Measurements from ENCODE around the gene FDX2. TPM values are rescaled to one million over a fixed set of nuclear protein-coding genes. Genes with fewer than 3 reads are reported as not detected.

Gene FDX2
- total RNA-seq, 4 donors from 2014 or later = 22.8 to 44.8 (median 33.3) TPM

DNA sequence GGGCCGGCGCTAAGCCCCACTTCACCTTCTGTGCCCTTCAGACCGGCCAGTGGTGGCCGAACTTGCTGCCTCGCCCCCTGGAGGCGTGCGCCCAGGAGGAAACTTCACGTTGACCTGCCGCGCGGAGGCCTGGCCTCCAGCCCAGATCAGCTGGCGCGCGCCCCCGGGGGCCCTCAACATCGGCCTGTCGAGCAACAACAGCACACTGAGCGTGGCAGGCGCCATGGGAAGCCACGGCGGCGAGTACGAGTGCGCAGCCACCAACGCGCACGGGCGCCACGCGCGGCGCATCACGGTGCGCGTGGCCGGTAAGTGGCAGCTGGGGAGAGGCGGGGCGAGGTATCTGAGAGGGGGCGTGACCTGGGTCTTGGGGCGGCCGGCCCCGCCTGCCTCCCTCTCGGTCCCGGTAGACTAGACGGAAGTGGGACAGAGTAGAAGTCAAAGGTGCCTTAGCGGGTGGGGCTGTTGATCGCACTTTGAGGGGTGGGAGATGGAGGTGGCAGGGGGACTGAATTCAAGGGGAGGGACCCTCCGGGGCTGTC is 20.4 kb downstream of the FDX2 start:
- Histone ChIP-seq H3K27ac (no peak overlapping the region), H3K4me1 (peaks cover 17 to 54% of the 10 kb centered on the region in 2 donors), H3K9me3 (no peaks in the 10 kb centered on the region), H3K4me3 (replicated peaks in 1 of 3) (peak overlapping the region in 1 of 3 donors; percentile 27), H3K36me3 (no peaks in the 10 kb centered on the region), H3K27me3 (peaks cover 33% of the 10 kb centered on the region)
- intact Hi-C loops (cut with DNase I) = no loop called here
- peak; percentile 79 to 81 for DNase-seq
- WGBS, 2 donors = 1 to 7% methylated on average over 13 to 16 of the region's 48 CpGs
- TF ChIP-seq POLR2A (IDR thresholded peaks at IDR 0.05) = peak in 1 of 2 donors; percentile 6
- TF ChIP-seq, protein P1, sequence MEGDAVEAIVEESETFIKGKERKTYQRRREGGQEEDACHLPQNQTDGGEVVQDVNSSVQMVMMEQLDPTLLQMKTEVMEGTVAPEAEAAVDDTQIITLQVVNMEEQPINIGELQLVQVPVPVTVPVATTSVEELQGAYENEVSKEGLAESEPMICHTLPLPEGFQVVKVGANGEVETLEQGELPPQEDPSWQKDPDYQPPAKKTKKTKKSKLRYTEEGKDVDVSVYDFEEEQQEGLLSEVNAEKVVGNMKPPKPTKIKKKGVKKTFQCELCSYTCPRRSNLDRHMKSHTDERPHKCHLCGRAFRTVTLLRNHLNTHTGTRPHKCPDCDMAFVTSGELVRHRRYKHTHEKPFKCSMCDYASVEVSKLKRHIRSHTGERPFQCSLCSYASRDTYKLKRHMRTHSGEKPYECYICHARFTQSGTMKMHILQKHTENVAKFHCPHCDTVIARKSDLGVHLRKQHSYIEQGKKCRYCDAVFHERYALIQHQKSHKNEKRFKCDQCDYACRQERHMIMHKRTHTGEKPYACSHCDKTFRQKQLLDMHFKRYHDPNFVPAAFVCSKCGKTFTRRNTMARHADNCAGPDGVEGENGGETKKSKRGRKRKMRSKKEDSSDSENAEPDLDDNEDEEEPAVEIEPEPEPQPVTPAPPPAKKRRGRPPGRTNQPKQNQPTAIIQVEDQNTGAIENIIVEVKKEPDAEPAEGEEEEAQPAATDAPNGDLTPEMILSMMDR (IDR thresholded peaks at IDR 0.05) = peak in 1 of 6 experiments; percentile 11

GRCh38 chr19:10294368-10294697 is 21.5 kb downstream of the FDX2 start:
- TF ChIP-seq POLR2A (IDR thresholded peaks at IDR 0.05) = no peak
- TF ChIP-seq, protein P1 (IDR thresholded peaks at IDR 0.05) = peak in 1 of 6 experiments; percentile 4
- Histone ChIP-seq H3K27me3 (peaks cover 40% of the 10 kb centered on the region), H3K36me3 (no peaks in the 10 kb centered on the region), H3K9me3 (no peaks in the 10 kb centered on the region), H3K4me3 (replicated peaks in 1 of 3) (no peak overlapping the region), H3K4me1 (peaks cover 25 to 64% of the 10 kb centered on the region in 2 donors), H3K27ac (no peak overlapping the region)
- DNase-seq = peak; percentile 60 to 70
- 9 to 33% methylated on average over 5 to 11 of the region's 25 CpGs for WGBS, 2 donors
- intact Hi-C loops (cut with DNase I) = no loop called here

GRCh38 chr19:10293637-10294367 is 22.0 kb downstream of the FDX2 start:
- WGBS, 2 donors = 15 to 32% methylated on average over 15 to 17 of the region's 49 CpGs
- DNase-seq = no peak
- H3K36me3 ChIP-seq = no peaks in the 10 kb centered on the region
- H3K4me3 ChIP-seq (replicated peaks in 1 of 3) = no peak overlapping the region
- no peak overlapping the region for H3K27ac ChIP-seq
- H3K27me3 ChIP-seq = peaks cover 45% of the 10 kb centered on the region
- intact Hi-C loops (cut with DNase I) = no loop called here
- no peak for TF ChIP-seq POLR2A (IDR thresholded peaks at IDR 0.05)
- TF ChIP-seq, protein P1 (IDR thresholded peaks at IDR 0.05) = no peak
- H3K9me3 ChIP-seq = no peaks in the 10 kb centered on the region
- H3K4me1 ChIP-seq = peaks cover 29 to 69% of the 10 kb centered on the region in 2 donors

- H3K4me3 ChIP-seq (replicated peaks in 1 of 3) = no peak overlapping the region
- no peaks in the 10 kb centered on the region for H3K9me3 ChIP-seq
- H3K27ac ChIP-seq = no peak overlapping the region
- no peaks in the 10 kb centered on the region for H3K36me3 ChIP-seq
- peaks cover 49% of the 10 kb centered on the region for H3K27me3 ChIP-seq
- WGBS, 2 donors = 19 to 21% methylated on average over 42 to 44 of the region's 56 CpGs
- intact Hi-C loops (cut with DNase I) = no loop called here
- H3K4me1 ChIP-seq = peaks cover 29 to 74% of the 10 kb centered on the region in 2 donors
- TF ChIP-seq, protein P1 (IDR thresholded peaks at IDR 0.05) = no peak
- TF ChIP-seq POLR2A (IDR thresholded peaks at IDR 0.05) = no peak
- DNase-seq = peak; percentile 50 to 54
Observed at GRCh38 chr19:10292789-10293636, 22.8 kb downstream of the FDX2 start.

All from thyroid gland (tissue), 4 donors.